HepG2 (cell line): ENCODE measurements around the gene MAGIX. TPM values are rescaled to one million over a fixed set of nuclear protein-coding genes. Genes with fewer than 3 reads are reported as not detected.
A peak's percentile ranks its signal among the peaks of the same experiment; 100 is the strongest.

ENCODE experiments used
- AGO1 ChIP-seq: fragments of 200-400 bp; formaldehyde crosslinking; IDR thresholded peaks from 2 replicates; pipeline ENCODE4 v1.6.1; 2017; ENCODE audit warnings: mild to moderate bottlenecking, low read depth, low read length, moderate library complexity; ENCODE audit not compliant: poor library complexity, severe bottlenecking
- ARHGAP35 ChIP-seq: sonication (generic); formaldehyde crosslinking; IDR thresholded peaks from 2 replicates; pipeline ENCODE4 v1.9.0; 2022; ENCODE audit warnings: mild to moderate bottlenecking, inconsistent platforms, moderate library complexity, missing genetic modification reagents, borderline replicate concordance
- CEBPG ChIP-seq: IDR thresholded peaks from 2 replicates; pipeline ENCODE4 v1.6.1; 2016
- FOXC1 ChIP-seq: sonication (generic); formaldehyde crosslinking; IDR thresholded peaks from 2 replicates; pipeline ENCODE4 v1.8.0; 2022; ENCODE audit warnings: mild to moderate bottlenecking, missing genetic modification reagents, borderline replicate concordance
- HIVEP1 ChIP-seq: sonication (generic); formaldehyde crosslinking; IDR thresholded peaks from 2 replicates; pipeline ENCODE4 v1.4.0; 2020; ENCODE audit warnings: mild to moderate bottlenecking, missing genetic modification reagents
- HMG20A ChIP-seq: IDR thresholded peaks from 2 replicates; pipeline ENCODE4 v1.6.1; 2016; ENCODE audit warnings: borderline replicate concordance
- HNF4G ChIP-seq, 2 experiments: sonication (generic) in 1 of 2; formaldehyde crosslinking in 1 of 2; IDR thresholded peaks; 2 replicates each; pipeline versions ENCODE4 v1.4.0 to v1.6.1; 2011 to 2020; ENCODE audit warnings: borderline replicate concordance in 2 of 2, low read depth in 2 of 2, mild to moderate bottlenecking in 2 of 2, low read length in 1 of 2, missing genetic modification reagents in 1 of 2, moderate library complexity in 1 of 2
- KAT7 ChIP-seq: IDR thresholded peaks from 2 replicates; pipeline ENCODE4 v1.6.1; 2018; ENCODE audit warnings: borderline replicate concordance, missing compliant biosample characterization
- MTA3 ChIP-seq: sonication (generic); formaldehyde crosslinking; IDR thresholded peaks from 2 replicates; pipeline ENCODE4 v1.4.0; 2020; ENCODE audit warnings: missing genetic modification reagents
- NKX3-1 ChIP-seq: sonication (generic); formaldehyde crosslinking; IDR thresholded peaks from 2 replicates; pipeline ENCODE4 v1.5.0; 2020; ENCODE audit warnings: missing genetic modification reagents
- PHF20 ChIP-seq: sonication (generic); formaldehyde crosslinking; IDR thresholded peaks from 2 replicates; pipeline ENCODE4 v1.5.0; 2020; ENCODE audit warnings: mild to moderate bottlenecking, missing genetic modification reagents
- POLR2G ChIP-seq: fragments of 200-400 bp; formaldehyde crosslinking; IDR thresholded peaks from 2 replicates; pipeline ENCODE4 v1.6.1; 2018; ENCODE audit warnings: mild to moderate bottlenecking, low read depth, low read length, moderate library complexity
- SMAD3 ChIP-seq: sonication (generic); formaldehyde crosslinking; IDR thresholded peaks from 2 replicates; pipeline ENCODE4 v1.4.0; 2020; ENCODE audit warnings: missing genetic modification reagents
- TARDBP ChIP-seq: sonication (generic); formaldehyde crosslinking; IDR thresholded peaks from 2 replicates; pipeline ENCODE4 v1.8.0; 2022; ENCODE audit warnings: mild to moderate bottlenecking, missing genetic modification reagents
- TOE1 ChIP-seq: sonication (generic); formaldehyde crosslinking; IDR thresholded peaks from 2 replicates; pipeline ENCODE4 v1.4.0; 2020; ENCODE audit warnings: mild to moderate bottlenecking, missing genetic modification reagents
- TRIM24 ChIP-seq: sonication (generic); formaldehyde crosslinking; IDR thresholded peaks from 2 replicates; pipeline ENCODE4 v1.8.0; 2022; ENCODE audit warnings: mild to moderate bottlenecking, missing genetic modification reagents
- ZNF234 ChIP-seq: sonication (generic); formaldehyde crosslinking; conservative IDR thresholded peaks from 2 replicates; pipeline ENCODE4 v1.5.1; 2020; ENCODE audit warnings: mild to moderate bottlenecking, missing genetic modification reagents
- ZNF296 ChIP-seq: sonication (generic); formaldehyde crosslinking; conservative IDR thresholded peaks from 2 replicates; pipeline ENCODE4 v1.5.0; 2020; ENCODE audit warnings: mild to moderate bottlenecking, missing genetic modification reagents
- ZNF30 ChIP-seq: sonication (generic); formaldehyde crosslinking; IDR thresholded peaks from 2 replicates; pipeline ENCODE4 v1.5.0; 2020; ENCODE audit warnings: mild to moderate bottlenecking, missing genetic modification reagents
- ZNF331 ChIP-seq: sonication (generic); formaldehyde crosslinking; IDR thresholded peaks from 2 replicates; pipeline ENCODE4 v1.4.0; 2020; ENCODE audit warnings: missing genetic modification reagents
- ZNF589 ChIP-seq: sonication (generic); formaldehyde crosslinking; conservative IDR thresholded peaks from 2 replicates; pipeline ENCODE4 v1.8.0; 2022; ENCODE audit warnings: mild to moderate bottlenecking, moderate library complexity, missing genetic modification reagents
- ZSCAN9 ChIP-seq: IDR thresholded peaks from 2 replicates; pipeline ENCODE4 v1.6.1; 2016; ENCODE audit warnings: borderline replicate concordance
- polyA plus RNA-seq, 8 experiments: library from polyadenylated mRNA; depleted of rRNA in 3 of 8; stranded (reverse) in 7 of 8; unstranded in 1 of 8; fragments of >200 nt; fragmentation: Illumina TruSeq in 4 of 8; extraction: Trizol in 4 of 8; gene quantifications; 2 replicates each; pipeline versions ENCODE4 v1.2.1 to v1.2.3, GENCODE V29; 2011 to 2016; ENCODE audit warnings: low read depth in 4 of 8, missing spikeins in 1 of 8, mixed read lengths in 1 of 8; ENCODE audit not compliant: insufficient read depth in 1 of 8
- total RNA-seq, 5 experiments: library from RNA; depleted of rRNA; stranded (reverse); fragments of >200 nt; fragmentation: Illumina TruSeq; extraction: Trizol; gene quantifications; 2 replicates each; pipeline ENCODE4 v1.2.3, GENCODE V29; 2016; ENCODE audit warnings: low read depth in 1 of 5
- TF ChIP-seq, protein P1 (sequence below): sonication (generic); formaldehyde crosslinking; IDR thresholded peaks from 2 replicates; pipeline ENCODE4 v1.8.0; 2022; ENCODE audit warnings: missing genetic modification reagents, mild to moderate bottlenecking, borderline replicate concordance
- TF ChIP-seq, protein P2 (sequence below): sonication (generic); formaldehyde crosslinking; IDR thresholded peaks from 2 replicates; pipeline ENCODE4 v1.4.0; 2020; ENCODE audit warnings: missing genetic modification reagents
- TF ChIP-seq, protein P3 (sequence below): sonication (generic); formaldehyde crosslinking; IDR thresholded peaks from 2 replicates; pipeline ENCODE4 v1.4.0; 2020; ENCODE audit warnings: missing genetic modification reagents

Gene MAGIX
- total and polyA plus RNA-seq, 2 of the 13 experiments (the other 11 are each of a cell fraction or from before 2014, with no cell fraction given), result 0.63 to 1.2 TPM

DNA sequence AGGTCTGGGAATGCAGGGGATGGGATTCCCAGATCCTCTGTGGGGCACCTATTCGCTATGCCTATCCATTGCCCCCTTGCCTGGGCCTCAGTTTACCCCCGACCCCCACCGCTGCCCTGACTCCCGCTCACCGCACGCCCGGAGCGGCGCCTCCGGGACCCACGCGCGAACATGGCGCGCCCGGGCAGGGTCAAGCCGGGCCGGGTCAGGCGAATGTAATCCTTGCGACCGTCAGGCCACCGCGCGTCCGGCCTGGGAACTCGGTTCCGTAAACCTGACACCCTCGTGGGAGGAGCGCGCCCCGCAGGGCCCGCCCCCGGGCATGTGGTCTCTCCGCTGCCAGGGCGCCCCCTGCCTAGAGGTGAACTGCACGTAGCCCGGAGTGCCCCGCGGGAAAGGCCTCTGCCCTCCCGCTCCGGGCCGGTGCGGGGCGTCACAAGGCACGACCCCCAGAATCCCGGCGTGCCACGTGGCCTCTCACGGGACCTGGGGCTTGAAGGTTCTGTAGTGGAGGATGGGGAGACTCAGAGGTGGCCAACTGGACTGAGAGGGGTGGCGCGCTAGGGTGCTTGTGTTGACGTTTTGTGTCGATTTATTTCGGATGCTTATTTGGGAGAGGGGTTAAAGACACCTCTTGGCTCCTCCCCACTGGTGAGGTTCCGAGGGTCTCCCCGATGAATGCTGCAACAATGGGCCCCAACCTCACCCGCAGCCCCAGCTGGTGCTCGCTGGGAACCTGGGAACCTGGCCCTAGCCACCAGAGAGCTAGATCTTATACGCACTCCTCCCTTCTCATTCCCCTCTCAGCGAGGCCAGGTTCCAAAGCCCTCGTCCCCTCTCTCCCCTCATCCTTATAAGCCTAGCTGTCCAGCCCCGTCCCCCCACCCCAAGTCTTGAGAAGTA is 23.8 kb downstream of the MAGIX start, which contains the start of gene PRICKLE3 (continued):
- TF ChIP-seq, protein P1, sequence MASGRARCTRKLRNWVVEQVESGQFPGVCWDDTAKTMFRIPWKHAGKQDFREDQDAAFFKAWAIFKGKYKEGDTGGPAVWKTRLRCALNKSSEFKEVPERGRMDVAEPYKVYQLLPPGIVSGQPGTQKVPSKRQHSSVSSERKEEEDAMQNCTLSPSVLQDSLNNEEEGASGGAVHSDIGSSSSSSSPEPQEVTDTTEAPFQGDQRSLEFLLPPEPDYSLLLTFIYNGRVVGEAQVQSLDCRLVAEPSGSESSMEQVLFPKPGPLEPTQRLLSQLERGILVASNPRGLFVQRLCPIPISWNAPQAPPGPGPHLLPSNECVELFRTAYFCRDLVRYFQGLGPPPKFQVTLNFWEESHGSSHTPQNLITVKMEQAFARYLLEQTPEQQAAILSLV (CRISPR knock-in tag), result no peak
- TF ChIP-seq MTA3 (CRISPR knock-in tag), result no peak
- TF ChIP-seq ARHGAP35, result 0 out of 2 replicates have a peak, but pooled peaks have one; percentile 22
- no peak for TF ChIP-seq ZNF234 (CRISPR knock-in tag)
- TF ChIP-seq TRIM24, result no peak
- peak; percentile 39; the same call in 1 of the 2 replicates for TF ChIP-seq ZNF331 (CRISPR knock-in tag)
- TF ChIP-seq HIVEP1 (CRISPR knock-in tag), result 0 out of 2 replicates have a peak, but pooled peaks have one; percentile 28
- no peak for TF ChIP-seq KAT7 (CRISPR knock-in tag)
- peak; percentile 62 for TF ChIP-seq POLR2G
- no peak for TF ChIP-seq TARDBP (CRISPR knock-in tag)
- TF ChIP-seq CEBPG, result peak; percentile 7; the same call in 1 of the 2 replicates
- TF ChIP-seq ZNF30 (CRISPR knock-in tag), result no peak
- no peak for TF ChIP-seq FOXC1 (CRISPR knock-in tag)
- no peak for TF ChIP-seq HNF4G (IDR thresholded peaks at IDR 0.05; ENCODE audit: borderline replicate concordance, low read depth, low read length)
- TF ChIP-seq HNF4G (CRISPR knock-in tag; IDR thresholded peaks at IDR 0.05; ENCODE audit: borderline replicate concordance, low read depth), result no peak
- no peak for TF ChIP-seq NKX3-1 (CRISPR knock-in tag)
- TF ChIP-seq, protein P2, sequence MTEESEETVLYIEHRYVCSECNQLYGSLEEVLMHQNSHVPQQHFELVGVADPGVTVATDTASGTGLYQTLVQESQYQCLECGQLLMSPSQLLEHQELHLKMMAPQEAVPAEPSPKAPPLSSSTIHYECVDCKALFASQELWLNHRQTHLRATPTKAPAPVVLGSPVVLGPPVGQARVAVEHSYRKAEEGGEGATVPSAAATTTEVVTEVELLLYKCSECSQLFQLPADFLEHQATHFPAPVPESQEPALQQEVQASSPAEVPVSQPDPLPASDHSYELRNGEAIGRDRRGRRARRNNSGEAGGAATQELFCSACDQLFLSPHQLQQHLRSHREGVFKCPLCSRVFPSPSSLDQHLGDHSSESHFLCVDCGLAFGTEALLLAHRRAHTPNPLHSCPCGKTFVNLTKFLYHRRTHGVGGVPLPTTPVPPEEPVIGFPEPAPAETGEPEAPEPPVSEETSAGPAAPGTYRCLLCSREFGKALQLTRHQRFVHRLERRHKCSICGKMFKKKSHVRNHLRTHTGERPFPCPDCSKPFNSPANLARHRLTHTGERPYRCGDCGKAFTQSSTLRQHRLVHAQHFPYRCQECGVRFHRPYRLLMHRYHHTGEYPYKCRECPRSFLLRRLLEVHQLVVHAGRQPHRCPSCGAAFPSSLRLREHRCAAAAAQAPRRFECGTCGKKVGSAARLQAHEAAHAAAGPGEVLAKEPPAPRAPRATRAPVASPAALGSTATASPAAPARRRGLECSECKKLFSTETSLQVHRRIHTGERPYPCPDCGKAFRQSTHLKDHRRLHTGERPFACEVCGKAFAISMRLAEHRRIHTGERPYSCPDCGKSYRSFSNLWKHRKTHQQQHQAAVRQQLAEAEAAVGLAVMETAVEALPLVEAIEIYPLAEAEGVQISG, result 0 out of 2 replicates have a peak, but pooled peaks have one; percentile 24
- TF ChIP-seq TOE1 (CRISPR knock-in tag), result no peak
- no peak for TF ChIP-seq ZSCAN9
- no peak for TF ChIP-seq ZNF296
- TF ChIP-seq AGO1, result no peak
- TF ChIP-seq SMAD3 (CRISPR knock-in tag), result no peak
- TF ChIP-seq, protein P3, sequence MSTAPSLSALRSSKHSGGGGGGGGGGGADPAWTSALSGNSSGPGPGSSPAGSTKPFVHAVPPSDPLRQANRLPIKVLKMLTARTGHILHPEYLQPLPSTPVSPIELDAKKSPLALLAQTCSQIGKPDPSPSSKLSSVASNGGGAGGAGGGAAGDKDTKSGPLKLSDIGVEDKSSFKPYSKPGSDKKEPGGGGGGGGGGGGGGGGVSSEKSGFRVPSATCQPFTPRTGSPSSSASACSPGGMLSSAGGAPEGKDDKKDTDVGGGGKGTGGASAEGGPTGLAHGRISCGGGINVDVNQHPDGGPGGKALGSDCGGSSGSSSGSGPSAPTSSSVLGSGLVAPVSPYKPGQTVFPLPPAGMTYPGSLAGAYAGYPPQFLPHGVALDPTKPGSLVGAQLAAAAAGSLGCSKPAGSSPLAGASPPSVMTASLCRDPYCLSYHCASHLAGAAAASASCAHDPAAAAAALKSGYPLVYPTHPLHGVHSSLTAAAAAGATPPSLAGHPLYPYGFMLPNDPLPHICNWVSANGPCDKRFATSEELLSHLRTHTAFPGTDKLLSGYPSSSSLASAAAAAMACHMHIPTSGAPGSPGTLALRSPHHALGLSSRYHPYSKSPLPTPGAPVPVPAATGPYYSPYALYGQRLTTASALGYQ (CRISPR knock-in tag), result no peak
- no peak for TF ChIP-seq ZNF589 (CRISPR knock-in tag)
- no peak for TF ChIP-seq HMG20A
- peak; percentile 71 for TF ChIP-seq PHF20 (CRISPR knock-in tag)
